ENCODE data around the gene TNFAIP8L3.

- no peak for TF ChIP-seq CTCF (conservative IDR thresholded peaks at IDR 0.05; ENCODE audit: low read length)
- TF ChIP-seq EZH2phosphoT487 (IDR thresholded peaks at IDR 0.05; ENCODE audit: borderline replicate concordance), result no peak
These were observed 2.1 kb downstream of the TNFAIP8L3 start for GRCh38 chr15:51092480-51093040.

All from Loucy (cell line).